ENCODE results near the gene LNX1. TPM values are rescaled to one million over a fixed set of nuclear protein-coding genes. Genes with fewer than 3 reads are reported as not detected.

Gene LNX1
- total and polyA plus RNA-seq, 2 of the 13 experiments (the other 11 are each of a cell fraction or from before 2014, with no cell fraction given): 0.49 TPM

DNA sequence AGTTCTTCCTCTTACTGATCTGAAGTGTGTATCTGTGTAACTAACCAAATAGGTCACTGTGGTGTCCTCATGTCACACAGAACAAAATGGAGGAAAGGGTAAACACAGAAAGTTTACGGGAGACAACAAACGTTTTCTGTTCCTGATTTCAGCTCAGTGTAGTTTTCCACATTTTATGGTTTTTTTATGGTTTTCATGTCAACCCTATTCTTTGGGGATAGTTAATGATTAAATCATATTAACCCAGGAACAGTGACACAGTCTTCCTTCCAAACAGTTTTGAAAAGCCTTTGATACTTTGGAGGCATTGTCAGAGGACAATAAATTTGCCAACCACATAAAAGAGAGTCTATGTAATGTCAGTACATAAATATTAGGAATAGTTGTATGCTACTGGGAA, 4.2 kb downstream of the LNX1 start:
- FAIRE-seq (no peak), DNase-seq (ENCODE audit: low spot score) (peak; percentile 42), ATAC-seq (no peak; the same call in 2 of the 3 replicates)
- 5% methylated on average over 2 of the region's 2 CpGs for WGBS (ENCODE audit: low lambda C conversion rate)
- Histone ChIP-seq H3K27me3 (ENCODE audit: control insufficient read depth in 1 of 2, insufficient read depth in 2 of 2, low read length in 2 of 2) (no peaks in the 10 kb centered on the region), H4K20me1 (ENCODE audit: insufficient read depth, low read length) (no peaks in the 10 kb centered on the region), H3K79me2 (ENCODE audit: insufficient read depth, low read length) (no peaks in the 10 kb centered on the region), H3K4me2 (ENCODE audit: low read depth, low read length) (0 out of 2 replicates have a peak overlapping the region, but pooled peaks have one; percentile 20), H3K27ac (ENCODE audit: extremely low read length, insufficient read depth, low read length) (no peak overlapping the region), H3K4me1 (ENCODE audit: insufficient read depth, low read length) (peaks cover 83% of the 10 kb centered on the region), H3K4me3 (replicated peaks in 1 of 3; ENCODE audit: insufficient read depth in 1 of 3, low read depth in 2 of 3, low read length in 3 of 3) (no peak overlapping the region), H3K36me3 (replicated peaks in 1 of 2; ENCODE audit: control insufficient read depth in 1 of 2, insufficient read depth in 2 of 2, low read length in 2 of 2) (no peaks in the 10 kb centered on the region), H3K9ac (ENCODE audit: insufficient read depth, low read depth, low read length) (no peak overlapping the region), H3K9me3 (ENCODE audit: low read length) (no peaks in the 10 kb centered on the region), H2AFZ (ENCODE audit: low read length) (no peak overlapping the region)
- POLR2A ChIA-PET: no interaction called here
- intact Hi-C loops (cut with micrococcal nuclease; ENCODE audit: unreplicated experiment) (no loop called here), in situ Hi-C loops (cut with HindIII; ENCODE audit: extremely low pct_ligation_motif_present, low pct_unique_long_range_greater_than_20kb) (no loop called here)
- CTCF ChIA-PET (ENCODE audit: low intra/inter-chr PET ratio, low total read pairs): no interaction called here
- BruUV-seq (replicated peaks): no TSS peak
- 0 out of 2 replicates have a peak, but pooled peaks have one; percentile 23 for TF ChIP-seq NFIC (IDR thresholded peaks at IDR 0.05; ENCODE audit: low read length)
- no peak for TF ChIP-seq FOXP1 (IDR thresholded peaks at IDR 0.05)
- peak; percentile 68 for TF ChIP-seq FOXP1 (CRISPR knock-in tag; IDR thresholded peaks at IDR 0.05)
- TF ChIP-seq THRA (CRISPR knock-in tag; IDR thresholded peaks at IDR 0.05; ENCODE audit: borderline replicate concordance): peak; percentile 81; the same call in 1 of the 2 replicates
- no peak for TF ChIP-seq SCMH1 (CRISPR knock-in tag; IDR thresholded peaks at IDR 0.05; ENCODE audit: borderline replicate concordance)
- TF ChIP-seq BCL6 (CRISPR knock-in tag; IDR thresholded peaks at IDR 0.05): peak; percentile 69; the same call in 1 of the 2 replicates
- TF ChIP-seq CREM (IDR thresholded peaks at IDR 0.05): 0 out of 2 replicates have a peak, but pooled peaks have one; percentile 21
- TF ChIP-seq CREM (CRISPR knock-in tag; IDR thresholded peaks at IDR 0.05): no peak
- TF ChIP-seq FOXA1 (IDR thresholded peaks at IDR 0.05): no peak
- peak; percentile 38; the same call in 1 of the 2 replicates for TF ChIP-seq FOXA1 (CRISPR knock-in tag; IDR thresholded peaks at IDR 0.05)
- no peak for TF ChIP-seq HMGXB4 (CRISPR knock-in tag; IDR thresholded peaks at IDR 0.05; ENCODE audit: borderline replicate concordance in 1 of 2, low read depth in 1 of 2)
- TF ChIP-seq SOX5 (CRISPR knock-in tag; IDR thresholded peaks at IDR 0.05; ENCODE audit: borderline replicate concordance): peak; percentile 90
- TF ChIP-seq TCF7 (IDR thresholded peaks at IDR 0.05; ENCODE audit: low read depth): peak; percentile 58
- TF ChIP-seq JDP2 (CRISPR knock-in tag; IDR thresholded peaks at IDR 0.05; ENCODE audit: borderline replicate concordance): no peak
- TF ChIP-seq IRX3 (CRISPR knock-in tag; IDR thresholded peaks at IDR 0.05; ENCODE audit: borderline replicate concordance, low read depth): no peak
- TF ChIP-seq HNF4G (IDR thresholded peaks at IDR 0.05; ENCODE audit: borderline replicate concordance, low read depth, low read length): no peak
- TF ChIP-seq HNF4G (CRISPR knock-in tag; IDR thresholded peaks at IDR 0.05; ENCODE audit: borderline replicate concordance, low read depth): no peak
- no peak for TF ChIP-seq ZNF639 (CRISPR knock-in tag; conservative IDR thresholded peaks at IDR 0.05)
- TF ChIP-seq ZNF205 (CRISPR knock-in tag; IDR thresholded peaks at IDR 0.05): no peak
- no peak for TF ChIP-seq CHD4 (IDR thresholded peaks at IDR 0.05; ENCODE audit: borderline replicate concordance, low read length)
- no peak for TF ChIP-seq ZNF549 (CRISPR knock-in tag; IDR thresholded peaks at IDR 0.05)
- no peak for TF ChIP-seq TERF1 (CRISPR knock-in tag; IDR thresholded peaks at IDR 0.05)
- TF ChIP-seq HDAC6 (IDR thresholded peaks at IDR 0.05; ENCODE audit: low read depth, low read length): no peak

Data from HepG2 (cell line).